Measurements from ENCODE around the gene MYOF.
A peak's percentile ranks its signal among the peaks of the same experiment; 100 is the strongest.
"Not testable (repeated sequence)": the region's sequence is repeated elsewhere in the genome, so short reads cannot be mapped to it uniquely, and the experiment has no call there.

MYOF gene

DNA sequence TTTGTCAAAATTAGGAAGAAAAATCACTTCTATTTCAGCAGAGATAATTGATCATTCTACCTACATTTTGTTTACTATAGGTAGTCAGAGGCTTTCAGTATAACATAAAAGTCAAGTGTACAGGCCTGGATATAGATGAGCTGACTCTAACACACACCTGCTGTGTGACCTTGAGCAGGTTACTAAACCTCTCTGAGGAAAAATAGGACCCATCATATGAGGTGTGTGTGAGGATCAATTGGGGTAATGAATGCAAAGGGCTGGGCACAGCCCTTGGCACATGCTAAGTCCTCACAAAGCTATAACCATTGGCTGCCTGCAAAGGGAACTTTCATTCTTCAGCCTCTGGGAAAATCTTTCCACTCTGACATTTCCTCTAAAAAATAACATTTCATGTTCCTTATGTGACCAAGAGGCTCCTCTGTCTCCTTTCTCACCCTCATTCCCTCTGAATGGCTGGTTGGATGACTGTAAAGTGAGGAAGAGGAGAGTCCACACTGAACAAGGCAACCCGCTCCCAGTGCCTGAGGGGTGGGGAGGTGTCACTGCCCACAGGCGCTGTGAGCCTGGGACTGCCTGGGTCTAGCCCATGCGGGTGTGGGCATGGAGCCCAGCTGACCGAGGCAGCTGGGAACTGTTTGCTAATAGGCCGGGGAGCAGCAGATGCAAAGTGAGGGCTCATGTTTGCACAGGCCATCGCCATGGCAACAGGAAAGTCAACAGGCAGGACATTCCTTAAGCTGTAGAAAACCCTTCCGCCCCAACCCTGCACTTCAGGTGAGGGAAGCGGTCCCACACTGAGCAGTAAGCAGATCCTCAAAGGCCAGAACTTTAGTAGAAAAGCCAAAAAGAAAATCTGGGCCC lies 36.8 kb downstream of the MYOF start:
- peak; percentile 87 for DNase-seq
- TF ChIP-seq, protein P1, sequence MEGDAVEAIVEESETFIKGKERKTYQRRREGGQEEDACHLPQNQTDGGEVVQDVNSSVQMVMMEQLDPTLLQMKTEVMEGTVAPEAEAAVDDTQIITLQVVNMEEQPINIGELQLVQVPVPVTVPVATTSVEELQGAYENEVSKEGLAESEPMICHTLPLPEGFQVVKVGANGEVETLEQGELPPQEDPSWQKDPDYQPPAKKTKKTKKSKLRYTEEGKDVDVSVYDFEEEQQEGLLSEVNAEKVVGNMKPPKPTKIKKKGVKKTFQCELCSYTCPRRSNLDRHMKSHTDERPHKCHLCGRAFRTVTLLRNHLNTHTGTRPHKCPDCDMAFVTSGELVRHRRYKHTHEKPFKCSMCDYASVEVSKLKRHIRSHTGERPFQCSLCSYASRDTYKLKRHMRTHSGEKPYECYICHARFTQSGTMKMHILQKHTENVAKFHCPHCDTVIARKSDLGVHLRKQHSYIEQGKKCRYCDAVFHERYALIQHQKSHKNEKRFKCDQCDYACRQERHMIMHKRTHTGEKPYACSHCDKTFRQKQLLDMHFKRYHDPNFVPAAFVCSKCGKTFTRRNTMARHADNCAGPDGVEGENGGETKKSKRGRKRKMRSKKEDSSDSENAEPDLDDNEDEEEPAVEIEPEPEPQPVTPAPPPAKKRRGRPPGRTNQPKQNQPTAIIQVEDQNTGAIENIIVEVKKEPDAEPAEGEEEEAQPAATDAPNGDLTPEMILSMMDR (IDR thresholded peaks at IDR 0.05), result no peak
- peaks cover 3% of the 10 kb centered on the region for H3K9me3 Mint-ChIP-seq
- H3K4me1 Mint-ChIP-seq, result peaks cover 69% of the 10 kb centered on the region
- peaks cover 6% of the 10 kb centered on the region for H3K36me3 Mint-ChIP-seq (ENCODE audit: low read depth)
- H3K27me3 Mint-ChIP-seq (ENCODE audit: low read depth, poor library complexity), result peaks cover 3% of the 10 kb centered on the region
- peak overlapping the region; percentile 64 for H3K4me3 Mint-ChIP-seq
- H3K27ac Mint-ChIP-seq, result peak overlapping the region; percentile 100

DNA sequence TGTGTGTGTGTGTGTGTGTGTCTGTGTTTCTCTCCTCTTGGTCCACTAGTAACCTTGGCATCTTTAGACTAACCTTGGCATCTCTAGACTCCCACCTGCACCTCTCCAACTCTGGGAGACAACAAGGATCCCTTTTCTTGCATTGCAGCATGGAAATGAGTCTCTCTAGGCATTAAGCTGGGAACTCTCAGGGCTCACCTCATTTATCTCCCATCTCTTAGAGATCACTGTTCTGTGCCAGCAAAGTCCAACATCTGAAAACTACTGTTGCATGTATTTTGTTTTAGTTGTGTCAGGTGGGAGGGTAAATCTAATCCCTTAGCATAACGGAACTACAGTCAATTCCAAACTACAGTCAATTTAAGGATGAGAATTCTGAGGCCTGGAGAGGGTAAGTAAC lies 38.7 kb downstream of the MYOF start:
- peaks cover 87% of the 10 kb centered on the region for H3K4me1 Mint-ChIP-seq
- no peak for DNase-seq
- H3K36me3 Mint-ChIP-seq (ENCODE audit: low read depth), result peaks cover 6% of the 10 kb centered on the region
- peak overlapping the region; percentile 6 for H3K27ac Mint-ChIP-seq
- peaks cover 3% of the 10 kb centered on the region for H3K27me3 Mint-ChIP-seq (ENCODE audit: low read depth, poor library complexity)
- TF ChIP-seq, protein P1 (IDR thresholded peaks at IDR 0.05), result no peak
- H3K4me3 Mint-ChIP-seq, result no peak overlapping the region
- peaks cover 3% of the 10 kb centered on the region for H3K9me3 Mint-ChIP-seq

DNA sequence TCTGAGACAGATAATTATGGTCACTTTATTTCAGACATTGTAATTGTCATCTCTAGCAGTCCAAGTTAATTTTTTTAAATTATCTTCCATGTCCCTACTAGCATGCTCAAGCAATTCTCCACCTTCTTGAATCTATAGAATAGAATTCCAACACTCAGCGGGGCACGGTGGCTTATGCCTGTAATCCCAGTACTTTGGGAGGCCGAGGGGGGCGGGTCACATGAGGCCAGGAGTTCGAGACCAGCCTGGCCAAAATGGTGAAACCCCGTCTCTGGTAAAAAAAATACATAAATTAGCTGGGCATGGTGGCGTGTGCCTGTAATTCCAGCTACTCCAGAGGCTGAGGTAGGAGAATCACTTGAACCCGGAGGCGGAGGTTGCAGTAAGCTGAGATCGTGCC lies 39.4 kb downstream of the MYOF start:
- not testable (repeated sequence) for H3K27ac Mint-ChIP-seq; H3K36me3 Mint-ChIP-seq (ENCODE audit: low read depth); H3K9me3 Mint-ChIP-seq; H3K4me3 Mint-ChIP-seq; H3K27me3 Mint-ChIP-seq (ENCODE audit: low read depth, poor library complexity); DNase-seq
- peaks cover 94% of the 10 kb centered on the region for H3K4me1 Mint-ChIP-seq

DNA sequence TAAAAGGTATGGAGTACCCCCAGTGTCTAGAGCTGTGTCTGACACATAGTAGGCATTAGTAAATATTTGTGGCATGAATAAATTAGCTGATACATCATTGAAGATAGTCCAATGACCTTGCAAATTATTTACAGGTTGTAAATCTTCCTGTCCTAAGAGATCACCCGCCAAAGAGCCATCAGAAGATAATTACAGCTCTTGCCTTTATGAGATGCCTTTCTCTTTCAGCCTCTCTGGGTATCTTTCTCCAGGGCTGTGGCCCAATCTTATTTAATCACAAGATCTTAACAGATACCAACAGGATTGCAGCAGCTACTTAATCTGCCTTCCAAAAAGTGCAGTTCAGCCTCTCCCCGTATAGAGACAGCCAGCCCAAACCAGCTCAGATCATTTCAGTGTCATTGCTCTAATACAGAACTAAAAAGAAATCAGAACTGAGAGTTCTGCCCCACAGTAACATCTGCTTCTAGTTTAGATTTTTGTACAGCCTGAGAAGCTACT lies 41.5 kb downstream of the MYOF start:
- H3K27me3 Mint-ChIP-seq (ENCODE audit: low read depth, poor library complexity), result peaks cover 3% of the 10 kb centered on the region
- peaks cover 6% of the 10 kb centered on the region for H3K36me3 Mint-ChIP-seq (ENCODE audit: low read depth)
- H3K9me3 Mint-ChIP-seq, result peaks cover 3% of the 10 kb centered on the region
- DNase-seq, result no peak
- peak overlapping the region; percentile 8 for H3K4me3 Mint-ChIP-seq
- H3K27ac Mint-ChIP-seq, result peak overlapping the region; percentile 19
- TF ChIP-seq, protein P1 (IDR thresholded peaks at IDR 0.05), result no peak
- H3K4me1 Mint-ChIP-seq, result peaks cover 94% of the 10 kb centered on the region

DNA sequence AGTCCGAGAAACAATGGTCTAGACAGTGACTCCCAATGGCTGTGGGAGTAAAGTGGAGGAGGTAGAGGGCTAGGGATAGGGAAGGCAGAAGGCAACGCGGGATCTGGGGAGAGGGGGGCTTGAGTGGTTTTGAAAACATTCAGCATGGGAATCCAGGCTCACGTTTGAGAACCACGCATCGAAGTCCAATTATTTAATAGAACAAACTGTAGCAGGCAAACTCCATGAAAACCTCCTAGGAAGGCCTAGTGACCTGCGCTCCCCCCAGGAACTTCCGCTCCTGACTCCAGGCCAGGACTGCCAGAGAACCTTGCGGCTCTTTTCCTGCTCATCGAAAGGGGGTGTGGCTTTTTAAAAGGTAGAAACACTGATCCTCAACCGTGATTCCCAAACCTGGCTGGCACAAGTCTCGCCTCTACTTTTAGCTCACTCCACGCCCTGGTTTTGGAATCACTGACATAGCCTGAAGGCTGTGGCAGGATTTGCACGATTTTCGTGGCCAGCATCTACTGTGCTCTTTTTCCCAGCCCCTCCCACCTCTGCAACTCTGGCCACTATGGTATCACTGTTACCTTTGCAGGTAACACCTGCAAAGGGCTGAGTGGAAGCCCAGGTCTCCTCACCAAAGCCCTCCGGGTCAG lies 43.4 kb downstream of the MYOF start:
- peak; percentile 42 for DNase-seq
- Mint-ChIP-seq H3K27ac (peak overlapping the region; percentile 99), H3K4me1 (peaks cover 88% of the 10 kb centered on the region), H3K27me3 (ENCODE audit: low read depth, poor library complexity) (peaks cover 3% of the 10 kb centered on the region), H3K36me3 (ENCODE audit: low read depth) (peaks cover 6% of the 10 kb centered on the region), H3K9me3 (peaks cover 3% of the 10 kb centered on the region), H3K4me3 (peak overlapping the region; percentile 71)
- TF ChIP-seq, protein P1 (IDR thresholded peaks at IDR 0.05), result no peak

DNA sequence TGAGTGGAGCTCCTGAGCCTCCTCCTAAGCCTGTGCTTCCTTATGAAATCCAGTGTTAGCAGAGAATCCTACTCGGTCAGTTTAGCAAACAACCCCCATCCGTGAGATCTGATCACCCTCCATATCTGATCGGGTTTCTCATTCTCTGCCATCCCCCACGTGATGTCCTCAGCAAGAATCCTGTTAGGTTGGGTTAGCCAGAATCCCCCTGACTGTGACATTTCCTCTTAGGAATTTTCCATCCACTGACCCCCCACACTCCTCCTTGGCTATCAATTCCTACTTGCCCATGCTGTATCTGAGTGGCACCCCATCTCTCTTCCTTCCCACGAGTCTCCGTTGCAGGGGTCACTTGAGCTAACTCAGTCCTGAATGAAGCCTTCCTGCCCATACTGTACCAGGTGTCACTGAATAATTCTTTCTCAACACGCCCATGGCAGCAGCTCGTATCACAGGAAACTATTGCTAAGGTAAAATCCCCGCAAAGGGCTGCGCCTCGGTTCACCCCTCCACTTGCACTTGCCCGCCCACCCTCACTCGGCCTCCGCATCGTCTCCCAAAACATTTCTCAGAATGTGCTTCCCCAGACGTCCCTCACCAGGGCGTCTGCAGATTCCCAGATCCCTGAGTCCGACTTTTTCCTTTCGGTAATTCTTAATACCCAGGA lies 44.1 kb downstream of the MYOF start:
- H3K27ac Mint-ChIP-seq, result peak overlapping the region; percentile 99
- no peak for DNase-seq
- peak overlapping the region; percentile 71 for H3K4me3 Mint-ChIP-seq
- H3K27me3 Mint-ChIP-seq (ENCODE audit: low read depth, poor library complexity), result peaks cover 3% of the 10 kb centered on the region
- no peaks in the 10 kb centered on the region for H3K9me3 Mint-ChIP-seq
- H3K36me3 Mint-ChIP-seq (ENCODE audit: low read depth), result peaks cover under 1% of the 10 kb centered on the region
- TF ChIP-seq, protein P1 (IDR thresholded peaks at IDR 0.05), result no peak
- peaks cover 85% of the 10 kb centered on the region for H3K4me1 Mint-ChIP-seq
